ENCODE results near the gene KIF16B.
"Not testable (repeated sequence)": the region's sequence is repeated elsewhere in the genome, so short reads cannot be mapped to it uniquely, and the experiment has no call there.

The KIF16B gene

GRCh38 chr20:16284385-16285100 lies 288.7 kb downstream of the KIF16B start:
- no peak for DNase-seq

DNA sequence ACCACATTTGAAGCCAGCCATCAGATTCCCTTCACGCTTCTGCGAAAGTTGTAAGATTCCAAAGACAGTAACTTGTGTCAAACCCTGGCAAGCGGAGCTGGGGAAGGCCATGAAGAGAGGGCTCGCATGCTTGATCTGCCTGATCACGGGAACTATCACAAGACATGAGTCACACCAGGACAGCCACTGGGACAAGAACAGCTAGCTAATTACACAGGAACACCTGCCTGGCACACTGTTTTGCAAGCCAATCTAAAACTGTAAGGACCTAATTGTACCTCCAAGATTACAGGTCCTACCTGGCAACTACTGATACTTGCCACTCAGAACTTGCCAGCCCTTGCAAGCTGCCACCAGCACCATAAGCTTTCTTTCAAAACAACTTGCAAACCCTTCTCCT lies 289.3 kb downstream of the KIF16B start:
- peak; percentile 11 for DNase-seq

- no peak for DNase-seq
Measured at GRCh38 chr20:16283307-16283706, 289.9 kb downstream of the KIF16B start.

DNA sequence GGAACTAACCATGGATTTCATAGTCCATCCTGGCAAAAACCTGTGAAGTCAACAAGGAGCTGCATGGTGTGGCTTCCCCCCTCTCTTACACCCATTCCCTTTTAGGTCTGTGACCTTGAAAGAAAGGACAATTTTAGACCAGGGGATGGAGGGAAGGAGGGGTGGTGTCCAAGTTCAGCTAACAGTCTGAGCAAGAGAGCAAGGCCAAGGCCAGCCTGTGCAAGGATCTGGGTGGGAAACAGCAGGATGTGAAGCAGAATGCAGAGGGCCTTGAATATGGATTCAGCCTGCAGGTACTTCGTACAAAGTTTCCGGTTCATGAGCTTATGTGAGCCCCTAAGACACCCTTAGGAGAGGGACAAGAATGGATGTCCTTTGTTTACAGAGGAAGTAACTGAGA lies 293.0 kb downstream of the KIF16B start:
- no peak for DNase-seq

DNA sequence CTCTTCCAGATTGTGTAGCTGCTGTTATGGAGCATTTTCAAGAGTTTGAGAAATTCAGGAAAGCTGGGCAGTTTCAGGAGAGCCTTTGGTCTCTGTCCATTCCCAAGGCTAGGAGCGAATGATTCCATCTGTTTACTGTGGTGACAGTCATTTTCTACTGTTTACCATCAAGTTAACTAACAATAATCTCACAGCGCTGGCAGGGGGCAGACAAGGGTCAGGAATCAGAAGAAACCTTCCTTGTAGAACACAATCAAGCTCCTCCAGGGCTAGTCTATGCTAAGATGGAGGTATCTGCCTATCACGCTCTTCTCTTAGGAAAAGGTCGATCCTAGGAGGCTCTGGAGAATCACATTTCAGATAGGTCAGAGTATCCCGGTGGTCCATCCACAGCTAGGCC lies 293.9 kb downstream of the KIF16B start:
- DNase-seq = peak; percentile 42

GRCh38 chr20:16273812-16274555 lies 299.3 kb downstream of the KIF16B start:
- DNase-seq = no peak

DNA sequence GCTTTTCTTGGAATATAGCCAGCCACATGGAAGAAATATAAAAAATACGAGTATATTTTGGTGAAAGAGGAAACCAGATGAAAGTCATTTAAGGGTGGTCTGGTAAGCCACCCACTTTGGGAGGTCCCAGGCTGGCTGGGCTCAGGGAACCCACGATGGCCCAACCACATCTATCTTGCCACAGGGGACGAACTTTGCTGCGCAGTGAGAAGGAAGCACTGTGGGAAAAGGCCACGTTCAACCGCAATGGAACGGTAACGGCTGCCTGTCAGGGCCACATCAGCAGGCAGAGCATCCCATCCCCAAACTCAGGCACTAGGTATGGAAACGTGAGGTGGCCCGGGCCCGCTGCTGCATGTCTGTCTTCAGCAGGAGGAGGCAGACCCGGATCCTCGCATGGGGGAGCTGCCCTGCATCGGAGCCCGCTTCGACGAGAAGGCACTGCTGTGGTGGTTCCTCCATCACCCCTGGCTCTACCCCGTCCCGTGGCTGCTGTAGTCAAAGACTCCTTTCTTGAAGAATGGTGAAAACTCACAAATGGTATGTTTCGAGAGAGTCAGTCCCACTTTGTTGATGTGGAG lies 300.4 kb downstream of the KIF16B start:
- DNase-seq = no peak

- peak; percentile 57 for DNase-seq
Measured at GRCh38 chr20:16271450-16271849, 301.8 kb downstream of the KIF16B start.

- no peak for DNase-seq
Measured at GRCh38 chr20:16270989-16271388, 302.3 kb downstream of the KIF16B start.

DNA sequence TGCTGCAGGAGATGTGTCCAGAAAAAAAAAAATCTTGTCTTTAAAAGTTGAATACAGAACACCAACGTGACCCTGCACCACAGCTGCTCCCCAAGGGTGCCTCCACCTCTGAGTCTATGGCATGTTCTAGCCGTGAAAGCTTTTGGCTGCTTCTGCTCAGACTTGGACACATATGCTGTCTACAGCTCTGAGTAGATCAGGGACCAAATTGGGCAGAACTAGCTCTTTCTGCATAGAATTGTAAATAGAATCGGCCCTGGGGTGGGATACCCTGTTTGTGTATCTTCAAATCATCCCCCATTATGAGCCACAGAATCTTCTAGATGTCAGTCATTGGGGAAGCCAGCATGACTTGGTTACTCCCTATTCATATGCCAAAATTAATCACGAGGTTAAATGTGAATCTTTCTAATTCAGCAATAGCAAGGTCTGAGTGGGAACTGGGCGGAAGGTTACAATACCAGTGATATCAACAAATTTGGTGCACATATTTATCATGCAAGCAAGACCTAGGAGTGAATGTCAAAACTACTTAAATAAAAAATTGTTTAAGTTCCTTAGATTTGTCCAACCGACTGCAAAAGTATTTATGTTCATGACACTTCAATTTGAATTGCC lies 302.8 kb downstream of the KIF16B start:
- no peak for DNase-seq

- DNase-seq = no peak
Measured at GRCh38 chr20:16267526-16267925, 305.7 kb downstream of the KIF16B start.

- no peak for DNase-seq
Measured at GRCh38 chr20:16265334-16265733, 307.9 kb downstream of the KIF16B start.

GRCh38 chr20:16263582-16263981 lies 309.7 kb downstream of the KIF16B start:
- DNase-seq = no peak

- no peak for DNase-seq
Measured at GRCh38 chr20:16262594-16262993, 310.7 kb downstream of the KIF16B start.

DNA sequence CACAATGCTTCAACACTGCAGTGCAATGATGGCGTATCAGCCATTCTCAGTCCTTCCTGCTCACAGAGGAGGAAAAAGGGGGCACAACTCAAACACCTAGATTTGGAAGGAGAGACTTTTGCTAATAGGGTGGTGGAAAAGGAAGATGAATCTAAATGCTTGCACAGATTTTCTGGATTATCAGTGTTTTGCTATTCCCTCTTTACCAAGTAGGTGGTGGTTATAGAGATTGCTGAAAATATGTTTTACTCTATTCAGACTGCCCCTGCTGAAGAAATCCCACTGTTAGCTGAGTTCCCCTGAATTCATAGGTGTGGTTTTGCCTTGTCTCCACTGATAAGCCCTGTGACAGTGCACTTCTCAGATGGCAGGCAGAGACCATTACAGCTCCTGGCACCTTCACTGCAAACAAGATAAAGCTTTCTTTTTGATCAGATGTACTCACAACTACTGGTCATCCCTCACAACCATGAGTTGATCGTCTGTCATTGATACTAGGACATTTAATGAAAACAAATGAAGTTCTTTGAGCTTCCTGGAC lies 311.4 kb downstream of the KIF16B start:
- DNase-seq = no peak

DNA sequence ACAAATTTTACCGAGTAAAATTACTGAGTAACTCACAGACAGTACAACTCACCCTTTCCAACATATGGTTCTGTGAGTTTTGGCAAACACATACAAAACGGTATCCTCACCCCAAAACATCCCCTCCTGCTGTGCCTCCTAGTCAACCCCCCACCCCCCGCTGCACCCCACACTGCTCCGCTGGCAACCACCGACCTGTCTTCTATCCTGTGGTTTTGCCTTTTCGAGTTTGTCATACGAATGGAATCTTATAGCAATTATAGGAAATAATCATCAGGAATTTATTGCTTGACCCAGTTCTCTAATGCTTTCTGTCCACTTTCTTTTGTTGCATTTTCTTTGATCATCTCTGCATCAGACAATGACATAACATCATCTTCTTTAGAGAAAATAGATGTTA lies 312.3 kb downstream of the KIF16B start:
- no peak for DNase-seq

GRCh38 chr20:16260133-16260532 lies 313.1 kb downstream of the KIF16B start:
- not testable (repeated sequence) for DNase-seq

GRCh38 chr20:16258766-16259165 lies 314.5 kb downstream of the KIF16B start:
- no peak for DNase-seq

DNA sequence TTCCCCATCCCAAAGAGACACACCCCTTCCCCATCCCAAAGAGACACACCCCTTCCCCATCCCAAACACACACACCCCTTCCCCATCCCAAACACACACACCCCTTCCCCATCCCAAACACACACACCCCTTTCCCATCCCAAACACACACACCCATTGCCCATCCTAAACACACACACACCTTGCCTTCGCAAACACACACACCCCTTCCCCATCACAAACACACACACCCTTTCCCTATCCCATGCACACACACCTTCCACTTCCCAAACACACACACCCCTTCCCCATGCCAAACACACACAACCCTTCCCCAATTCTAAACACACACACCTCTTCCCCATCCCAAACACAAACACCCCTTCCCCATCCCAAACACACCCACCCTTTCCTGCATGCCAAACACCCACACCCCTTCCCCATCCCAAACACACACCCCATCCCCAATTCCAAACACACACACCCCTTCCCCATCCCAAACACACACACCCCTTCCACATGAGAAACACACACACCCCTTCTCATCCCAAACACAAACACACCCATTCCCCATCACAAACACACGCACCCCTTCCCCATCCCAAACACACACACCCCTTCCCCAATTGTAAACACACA lies 315.3 kb downstream of the KIF16B start:
- no peak for DNase-seq

- DNase-seq = no peak
Measured at GRCh38 chr20:16257021-16257420, 316.2 kb downstream of the KIF16B start.

DNA sequence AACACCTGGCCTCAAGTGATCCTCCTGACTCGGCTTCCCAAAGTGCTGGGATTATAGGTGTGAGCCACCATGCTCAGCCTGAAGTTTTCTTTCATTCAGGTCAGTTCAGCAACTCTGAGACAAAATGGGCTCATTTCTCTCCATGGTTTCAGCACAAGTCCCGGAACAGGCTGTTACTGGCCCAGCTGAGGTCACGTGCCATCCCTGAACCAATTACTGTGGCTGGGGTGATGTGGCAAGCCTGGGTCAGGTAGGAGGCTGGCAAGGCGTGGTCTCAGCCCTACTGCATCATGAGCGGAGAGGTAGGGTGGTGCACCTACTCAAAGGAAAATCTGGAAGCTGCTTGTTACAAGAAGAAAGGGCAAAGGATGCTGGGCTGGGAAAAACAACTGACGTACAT lies 326.4 kb downstream of the KIF16B start:
- no peak for DNase-seq

DNA sequence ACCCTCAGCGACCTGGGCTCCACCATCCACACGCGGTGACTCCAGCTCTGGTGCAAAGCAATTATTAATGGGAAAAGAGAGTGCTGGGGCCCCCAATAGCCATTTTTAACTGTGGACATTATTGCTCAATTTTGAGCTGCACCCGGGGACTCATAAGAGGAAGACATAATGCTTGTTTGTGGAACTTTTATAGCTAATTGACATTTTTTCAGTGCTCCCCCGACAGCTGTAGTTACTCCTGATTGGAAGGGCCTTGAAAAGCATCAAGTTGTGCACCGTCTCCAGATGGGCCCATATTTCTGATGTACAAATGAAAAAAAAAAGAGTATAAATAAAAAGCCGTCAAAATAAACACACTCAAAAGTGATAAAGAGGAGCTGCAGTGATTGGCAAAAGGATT lies 327.0 kb downstream of the KIF16B start:
- DNase-seq = no peak

DNA sequence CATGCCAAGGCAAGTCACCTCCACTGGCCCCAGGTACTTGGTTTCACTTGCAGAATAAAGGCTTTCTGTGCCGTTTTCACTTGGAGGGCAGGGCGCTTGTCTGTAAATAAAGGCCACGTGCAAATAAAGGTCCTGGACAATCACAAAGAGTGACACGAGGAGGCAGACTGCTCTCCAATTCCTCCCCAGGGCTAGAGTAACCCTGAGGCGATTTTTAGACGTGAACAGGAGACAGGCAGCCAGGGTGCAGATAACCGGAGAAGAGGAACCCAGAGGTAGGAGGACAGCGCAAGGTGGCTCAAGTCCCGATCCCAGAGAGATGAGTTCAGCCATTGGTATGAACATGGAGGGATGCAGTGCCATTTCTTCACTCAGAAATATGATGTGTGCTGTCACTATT lies 327.4 kb downstream of the KIF16B start:
- DNase-seq = peak; percentile 26
